ENCODE results near the gene B3GALT6.
A peak's percentile ranks its signal among the peaks of the same experiment; 100 is the strongest.

The B3GALT6 gene

DNA sequence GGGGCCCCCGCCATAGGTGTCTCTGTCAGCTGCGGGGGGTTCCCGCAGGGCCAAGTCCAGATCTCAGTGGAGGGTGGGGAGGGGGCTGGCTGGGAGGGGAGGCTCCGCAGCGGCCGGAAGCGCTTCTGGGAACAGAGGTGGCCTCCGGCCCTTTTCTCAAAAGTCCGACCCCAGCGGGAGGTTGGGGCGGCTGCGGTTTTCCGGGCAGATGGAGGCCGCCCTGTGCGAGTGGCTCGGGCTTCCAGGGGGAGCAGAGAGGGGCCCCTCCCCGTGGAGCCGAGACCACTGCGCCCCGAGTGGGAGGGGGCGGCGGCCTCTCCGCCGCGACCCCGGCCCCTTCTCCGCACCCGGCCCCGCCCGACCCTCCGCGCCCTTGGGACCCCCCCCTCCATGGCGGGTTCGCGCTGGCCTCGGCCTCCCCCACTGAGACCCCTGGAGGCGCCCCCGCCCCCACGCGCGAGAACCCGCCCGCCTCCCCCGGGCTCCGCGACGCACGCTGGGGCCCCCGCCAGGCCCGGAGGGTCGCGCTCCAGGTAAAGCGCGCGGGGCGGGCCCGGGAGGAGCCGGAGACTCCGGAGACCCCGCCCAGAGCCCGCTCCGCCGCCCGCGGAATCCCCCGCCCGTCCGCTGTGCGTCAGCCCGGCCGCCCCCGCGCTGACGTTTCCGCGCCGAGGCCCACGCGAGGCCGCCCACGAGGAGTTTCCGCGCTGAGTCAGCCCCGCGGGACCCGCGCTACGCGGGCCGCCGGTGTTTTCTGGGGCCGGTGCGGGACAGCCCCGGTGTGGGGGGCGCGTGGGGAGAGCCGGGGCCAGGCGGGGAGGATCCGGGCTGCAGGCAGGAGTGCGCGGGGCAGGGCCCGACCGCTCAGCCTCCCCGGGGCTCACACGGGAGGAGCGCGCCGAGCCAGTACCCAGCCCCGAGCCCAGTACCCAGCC, 30.9 kb upstream of the B3GALT6 start:
- DNase-seq (ENCODE audit: extremely low read depth in 1 of 2, low read depth in 1 of 2), result peak; percentile 78 to 82

GRCh38 chr1:1202831-1203560, 29.0 kb upstream of the B3GALT6 start:
- DNase-seq (ENCODE audit: extremely low read depth in 1 of 2, low read depth in 1 of 2), result no peak

- DNase-seq (ENCODE audit: extremely low read depth in 1 of 2, low read depth in 1 of 2), result no peak
These were observed 28.2 kb upstream of the B3GALT6 start for GRCh38 chr1:1203561-1204424.

DNA sequence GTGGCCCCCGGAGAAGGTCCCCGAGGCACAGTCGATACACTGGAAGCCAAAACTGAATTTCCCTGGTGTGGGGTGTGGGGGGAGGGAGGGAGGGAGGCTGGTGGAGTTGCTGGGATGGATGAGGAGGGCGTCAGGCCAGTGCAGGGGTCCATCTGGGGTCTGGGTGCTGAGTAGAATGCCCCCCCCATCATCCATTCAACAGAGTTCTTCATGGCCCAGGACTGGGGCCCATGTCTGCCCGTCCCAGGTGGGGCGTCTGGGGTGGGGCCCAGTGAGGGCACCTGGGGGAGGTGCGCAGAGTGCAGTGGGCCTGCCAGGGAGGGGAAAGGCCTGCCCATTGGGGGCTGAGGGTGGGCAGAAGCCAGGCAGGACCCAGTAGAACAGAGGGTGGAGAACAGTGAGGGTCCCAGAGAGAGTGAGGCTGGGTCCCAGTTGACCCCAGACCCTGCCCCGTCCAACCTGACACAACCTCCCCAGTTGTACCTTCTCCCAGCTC, 27.6 kb upstream of the B3GALT6 start:
- no peak for DNase-seq (ENCODE audit: extremely low read depth in 1 of 2, low read depth in 1 of 2)

DNA sequence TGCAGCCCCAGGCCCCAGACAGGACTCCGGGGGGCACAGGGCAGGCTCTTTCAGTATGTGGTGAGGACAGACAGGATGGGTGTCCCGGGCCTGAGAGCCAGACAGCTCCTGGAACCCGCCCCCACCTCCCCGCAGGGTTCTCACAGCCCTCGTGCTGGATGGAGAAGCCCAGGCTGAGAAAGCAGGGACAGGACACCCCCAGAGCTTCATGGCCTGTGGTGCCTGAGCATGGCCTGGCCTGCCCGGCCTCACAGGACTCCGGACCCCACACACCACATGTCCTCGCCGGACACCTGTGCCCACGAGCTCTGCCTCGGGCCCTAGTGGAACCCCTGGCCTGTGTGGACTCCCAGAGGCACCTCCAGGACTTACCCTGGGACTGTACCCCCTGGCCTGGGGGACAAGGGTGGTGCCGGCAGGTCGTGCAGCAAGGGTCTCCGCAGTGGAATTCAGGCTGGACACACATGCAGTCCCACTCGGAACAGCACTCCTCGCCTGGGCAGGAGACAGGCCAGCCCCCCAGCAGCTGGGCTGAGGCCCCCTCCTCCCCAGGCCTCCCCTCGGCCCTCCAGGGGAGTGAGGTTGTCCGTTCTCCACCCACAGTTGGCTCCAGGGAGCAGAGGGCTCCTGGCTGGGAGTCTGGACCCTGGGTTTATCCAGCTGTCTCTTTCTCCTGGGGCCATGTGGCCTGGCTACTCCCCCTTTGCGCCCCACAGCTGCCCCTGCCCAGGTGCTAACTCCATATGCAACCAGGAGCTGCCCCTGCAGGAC, 26.9 kb upstream of the B3GALT6 start:
- DNase-seq (ENCODE audit: extremely low read depth in 1 of 2, low read depth in 1 of 2), result no peak

DNA sequence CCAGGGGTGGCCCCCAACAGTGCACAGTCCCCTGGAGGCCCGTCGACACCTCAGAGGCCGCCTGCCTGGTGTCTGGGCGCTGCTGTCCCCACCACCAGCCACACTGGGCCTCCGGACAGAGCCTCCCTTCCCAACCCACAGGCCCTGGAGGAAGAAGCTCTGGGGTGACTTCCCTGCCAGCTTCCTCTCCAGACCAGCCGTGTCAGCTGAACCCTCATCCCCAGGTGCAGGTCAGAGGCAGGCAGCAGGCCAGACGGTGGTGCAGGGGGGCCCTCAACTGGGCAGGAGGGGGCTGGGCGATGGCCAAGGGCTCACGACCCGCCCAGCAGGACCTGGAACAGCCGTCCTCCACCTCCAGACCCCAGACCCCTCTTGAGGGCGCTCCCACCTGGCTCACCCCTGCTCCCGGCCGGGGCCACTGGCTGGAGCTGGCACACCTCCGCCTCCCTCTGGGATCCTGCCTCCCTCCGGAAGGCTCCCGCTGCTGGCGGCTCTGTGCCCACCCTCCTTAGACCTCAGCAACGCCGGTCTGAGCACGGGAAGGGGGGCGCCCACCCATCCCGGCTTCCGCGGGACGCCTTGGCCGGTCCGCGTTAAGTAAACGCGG, 26.2 kb upstream of the B3GALT6 start:
- DNase-seq (ENCODE audit: extremely low read depth in 1 of 2, low read depth in 1 of 2), result no peak

- no peak for DNase-seq (ENCODE audit: extremely low read depth in 1 of 2, low read depth in 1 of 2)
These were observed 25.6 kb upstream of the B3GALT6 start, which contains the start of gene TNFRSF18 for GRCh38 chr1:1206376-1206965. TNFRSF18 (minus strand) TSS chr1:1206592; CDS start chr1:1206571, 21 bp downstream.

GRCh38 chr1:1206966-1207531, 25.0 kb upstream of the B3GALT6 start:
- DNase-seq (ENCODE audit: extremely low read depth in 1 of 2, low read depth in 1 of 2), result no peak

- no peak for DNase-seq (ENCODE audit: extremely low read depth in 1 of 2, low read depth in 1 of 2)
These were observed 24.5 kb upstream of the B3GALT6 start for GRCh38 chr1:1207571-1207892.

DNA sequence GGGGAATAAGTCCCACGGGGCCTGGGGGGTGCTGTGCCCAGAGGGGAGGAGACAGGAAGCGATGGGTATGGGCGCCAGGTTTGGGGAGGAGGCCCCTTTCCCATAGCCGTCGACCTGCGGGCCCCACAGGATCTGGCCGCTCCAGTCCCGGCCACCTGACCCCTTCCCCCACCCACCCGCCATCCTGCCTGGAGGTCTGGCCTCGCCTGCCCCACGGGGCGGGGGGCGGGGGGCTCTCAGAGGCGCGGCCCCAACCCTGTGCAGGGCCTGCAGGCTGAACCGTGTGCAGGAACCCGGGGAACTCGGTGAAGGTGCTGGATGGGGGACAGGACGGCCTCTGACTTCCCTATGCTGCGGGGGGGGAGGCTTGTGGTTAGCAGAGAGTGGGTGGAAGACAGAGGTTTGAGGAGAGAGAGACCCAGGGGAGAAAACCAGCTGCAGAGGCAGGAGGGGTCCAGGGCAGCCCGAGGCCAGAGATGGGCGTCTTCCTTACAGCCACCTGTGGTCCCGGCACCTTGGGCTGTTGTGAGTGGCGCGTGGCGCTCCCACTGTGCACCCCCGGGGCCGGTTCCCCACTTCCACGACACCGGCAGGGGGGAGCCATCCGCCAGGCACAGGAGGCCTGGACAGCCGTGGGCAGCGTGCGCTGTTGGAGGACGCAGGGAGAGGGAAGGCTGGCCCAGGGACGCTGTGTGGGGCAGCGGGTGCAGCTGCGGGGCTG, 23.2 kb upstream of the B3GALT6 start:
- no peak for DNase-seq (ENCODE audit: extremely low read depth in 1 of 2, low read depth in 1 of 2)

GRCh38 chr1:1210726-1211540, 21.1 kb upstream of the B3GALT6 start:
- DNase-seq (ENCODE audit: extremely low read depth in 1 of 2, low read depth in 1 of 2), result no peak

GRCh38 chr1:1211541-1212441, 20.2 kb upstream of the B3GALT6 start:
- DNase-seq (ENCODE audit: extremely low read depth in 1 of 2, low read depth in 1 of 2), result no peak

- peak in 1 of 2 donors; percentile 39 for DNase-seq (ENCODE audit: extremely low read depth in 1 of 2, low read depth in 1 of 2)
These were observed 19.2 kb upstream of the B3GALT6 start for GRCh38 chr1:1212780-1213344.

DNA sequence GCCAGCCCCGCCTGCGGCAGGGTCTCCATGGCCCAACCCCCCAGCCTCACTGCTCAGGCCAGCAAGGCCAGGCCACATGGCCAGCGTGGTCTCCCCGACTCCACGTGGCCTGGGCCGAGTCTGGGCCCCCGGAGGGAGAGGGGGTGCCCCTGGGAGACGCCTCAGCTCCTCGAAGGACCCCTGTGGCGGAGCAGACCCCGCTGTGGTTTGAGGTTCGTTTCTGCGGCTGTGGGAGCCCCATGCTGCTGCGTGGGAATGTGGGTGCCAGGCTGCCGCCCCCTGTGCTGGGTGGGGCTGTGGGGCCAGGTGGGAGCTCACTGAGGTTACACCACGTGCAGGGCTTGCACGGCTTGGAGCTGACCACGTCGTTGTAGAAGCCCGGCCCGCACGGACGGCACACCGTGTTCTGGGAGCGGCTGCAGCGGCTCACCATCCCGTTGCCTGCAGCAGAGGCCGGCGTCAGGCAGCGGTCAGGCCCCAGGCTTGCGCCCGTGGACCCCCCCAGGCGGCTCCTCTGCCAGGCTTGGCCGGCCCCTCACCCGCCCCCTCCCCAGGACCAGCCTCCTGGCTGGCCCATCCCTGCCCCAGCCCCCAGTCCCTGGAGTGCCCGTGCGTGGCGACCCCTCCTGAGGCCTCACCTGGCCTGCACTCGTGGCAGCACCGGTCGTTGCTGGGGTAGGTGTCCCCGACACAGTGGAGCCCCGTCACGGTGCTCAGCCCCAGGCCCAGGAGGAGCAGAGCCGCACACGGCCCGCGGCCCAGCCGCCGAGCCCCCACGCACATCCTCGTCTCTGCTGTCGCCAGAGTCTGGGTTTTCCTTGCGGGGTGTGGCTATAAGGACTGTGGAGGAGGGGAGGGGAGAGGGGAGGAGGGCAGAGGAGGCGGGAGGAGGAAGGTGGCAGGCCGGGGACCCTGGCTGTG, 18.4 kb upstream of the B3GALT6 start, which contains the start of gene TNFRSF4:
Gene TNFRSF4 (minus strand): TSS at position 809 of the 921 bp plus-strand sequence. CDS start 26 bp downstream, at position 783.
- DNase-seq (ENCODE audit: extremely low read depth in 1 of 2, low read depth in 1 of 2), result no peak

DNA sequence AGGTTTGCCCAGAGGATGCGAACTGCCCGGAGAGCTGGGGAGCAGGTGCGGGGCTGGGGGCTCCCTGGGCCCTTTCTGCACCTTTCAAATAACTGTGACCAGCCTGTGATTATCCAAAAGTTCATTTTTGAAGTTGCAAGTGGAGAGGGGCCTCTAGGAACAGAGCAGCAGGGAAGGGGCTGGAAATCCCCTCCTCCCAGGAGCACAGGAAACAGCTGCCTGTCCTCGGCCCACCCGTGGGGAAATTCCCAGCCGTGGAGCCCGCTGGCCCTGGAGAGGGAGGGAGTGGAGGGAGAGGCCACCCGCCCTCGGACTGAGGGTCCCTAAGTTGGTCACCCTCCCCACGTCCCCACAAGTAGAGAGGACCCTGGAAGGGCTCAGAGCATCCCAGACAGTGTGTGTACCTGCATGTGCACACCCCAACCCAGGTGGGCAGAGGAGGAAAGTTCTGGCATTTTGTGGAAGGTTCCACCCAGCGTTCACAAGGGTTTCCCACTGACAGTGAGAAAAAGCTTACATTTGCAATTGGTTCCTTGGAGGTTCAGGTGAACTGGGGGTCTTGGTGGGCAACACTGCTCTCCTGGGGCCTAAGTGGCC, 16.9 kb upstream of the B3GALT6 start:
- no peak for DNase-seq (ENCODE audit: extremely low read depth in 1 of 2, low read depth in 1 of 2)

Data from stimulated activated CD8-positive, alpha-beta memory T cell treated with anti-CD3 and anti-CD28 coated beads, Interleukin-7, amount 100 ng/mL, for 48 hours (primary cell).